Activated CD4-positive, CD25-positive, alpha-beta regulatory T cell treated with anti-CD3 and anti-CD28 coated beads, Interleukin-2, amount 50 U/mL, for 24 hours (primary cell): Measurements from ENCODE around the gene C2orf92.
"Not testable (repeated sequence)": the region's sequence is repeated elsewhere in the genome, so short reads cannot be mapped to it uniquely, and the experiment has no call there.

Experiments
- ATAC-seq, 2 donors: fragments of 150-1000 bp; cut with Tn5 transposase; one replicate each; pipeline ENCODE4 v1.10.0; 2021; ENCODE audit warnings: mild to moderate bottlenecking in 1 of 2, moderate library complexity in 1 of 2

Gene C2orf92

DNA sequence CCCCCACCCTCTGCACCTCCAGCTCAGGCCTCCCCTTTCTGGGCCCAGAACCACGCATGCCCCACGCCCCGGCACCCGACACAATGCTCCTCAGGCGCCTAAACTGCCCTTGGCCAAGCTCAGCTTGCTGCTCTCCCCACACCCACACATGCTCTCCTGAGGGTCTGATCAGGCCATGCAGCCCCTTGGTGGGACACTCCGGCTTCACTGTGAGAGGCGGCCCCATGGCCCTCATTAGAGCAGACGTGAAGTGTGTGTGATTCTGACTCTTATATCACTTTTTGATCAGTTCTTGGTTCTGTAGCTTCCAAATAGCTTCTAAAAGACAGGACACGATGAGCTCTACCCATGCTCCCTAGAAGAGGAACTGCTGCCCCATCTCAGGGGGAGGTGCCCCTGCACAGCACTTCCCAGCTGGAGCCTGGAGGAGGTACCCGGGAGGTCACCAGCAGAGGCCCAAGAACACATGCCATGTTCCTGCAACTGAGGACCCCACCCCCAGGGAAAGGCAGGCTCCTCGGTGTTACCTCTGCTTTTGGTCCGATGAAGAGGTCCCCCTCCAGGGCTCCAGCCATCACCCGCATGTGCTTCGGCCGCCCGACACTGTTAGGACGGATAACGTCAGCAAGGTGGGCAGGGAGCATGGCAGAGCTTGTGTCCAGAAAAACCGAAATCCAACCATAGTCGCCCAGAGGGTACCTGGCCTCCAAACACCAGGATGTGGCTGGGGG is 9.3 kb upstream of the C2orf92 start:
- ATAC-seq, result no peak

DNA sequence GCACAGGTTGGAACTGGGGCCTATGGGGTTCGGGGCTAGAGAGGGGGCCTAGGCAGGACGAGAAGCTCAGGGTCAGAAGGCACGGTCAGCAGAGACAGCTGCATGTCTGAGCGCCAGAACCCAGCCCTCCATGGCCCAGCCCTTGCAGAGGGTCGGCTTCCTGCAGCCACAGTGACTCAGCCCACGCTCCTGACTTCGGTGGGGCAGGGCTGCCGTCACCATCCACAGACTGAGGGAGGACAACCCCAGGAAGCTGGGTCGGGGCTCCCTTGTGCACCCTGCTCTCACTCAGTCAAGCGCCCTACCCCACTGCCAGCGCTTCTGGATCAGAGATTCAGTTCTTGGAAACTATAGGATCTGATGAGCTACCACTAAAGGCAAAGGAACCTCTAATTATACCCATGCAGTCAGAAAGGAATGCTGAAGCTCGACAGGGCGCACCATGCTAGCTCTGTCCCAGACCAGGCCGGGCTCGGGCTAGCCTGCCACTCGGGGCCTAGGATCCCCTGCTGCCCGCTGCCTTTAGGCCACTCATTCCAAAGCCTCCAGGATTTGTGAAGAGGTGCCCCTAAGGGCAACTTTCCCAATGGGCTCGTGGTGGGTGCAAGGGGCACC is 8.6 kb upstream of the C2orf92 start:
- no peak for ATAC-seq

DNA sequence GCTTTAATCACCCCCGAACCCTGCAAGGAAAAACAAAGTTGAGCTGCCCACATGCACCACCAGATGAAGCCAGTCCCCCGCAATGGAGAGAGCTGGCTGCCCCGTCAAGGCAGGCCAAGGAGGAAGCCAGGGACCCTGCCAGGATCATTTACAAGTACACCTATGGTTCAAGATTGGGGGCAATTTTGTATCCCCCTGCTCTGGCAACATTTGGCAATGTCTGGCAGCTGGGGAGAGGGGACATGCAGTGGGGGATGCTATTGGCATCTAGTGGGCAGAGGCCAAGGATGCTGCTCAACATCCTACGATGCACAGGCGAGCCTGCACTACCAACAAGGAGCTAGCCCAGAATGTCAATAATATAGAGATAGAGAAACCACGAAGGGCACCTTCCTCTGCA is 7.6 kb upstream of the C2orf92 start:
- no peak for ATAC-seq

DNA sequence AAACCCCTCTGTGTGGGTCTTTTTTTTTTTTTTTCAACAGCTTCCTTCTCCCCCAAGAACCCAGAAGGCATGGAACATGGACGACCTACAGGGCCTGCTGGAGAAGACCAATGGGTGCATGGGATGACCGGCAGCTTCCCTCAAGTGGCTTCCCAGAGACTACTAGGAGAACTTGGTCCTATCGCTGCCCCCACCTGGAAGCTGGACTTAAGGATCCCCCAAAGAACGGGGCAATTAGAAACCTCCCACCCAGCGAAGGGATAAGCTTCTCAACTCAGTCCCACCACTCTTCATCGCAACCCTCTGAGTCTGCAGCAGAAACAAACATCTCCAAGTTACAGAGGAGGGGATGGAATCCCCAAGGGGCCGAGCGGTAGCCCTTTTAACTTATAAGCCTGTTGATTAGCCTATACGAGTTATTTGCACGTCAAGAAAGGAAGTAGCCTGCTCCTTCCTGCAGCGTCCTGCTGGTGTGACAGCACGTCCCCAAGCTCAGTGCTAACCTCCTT is 7.1 kb upstream of the C2orf92 start:
- ATAC-seq, result no peak

DNA sequence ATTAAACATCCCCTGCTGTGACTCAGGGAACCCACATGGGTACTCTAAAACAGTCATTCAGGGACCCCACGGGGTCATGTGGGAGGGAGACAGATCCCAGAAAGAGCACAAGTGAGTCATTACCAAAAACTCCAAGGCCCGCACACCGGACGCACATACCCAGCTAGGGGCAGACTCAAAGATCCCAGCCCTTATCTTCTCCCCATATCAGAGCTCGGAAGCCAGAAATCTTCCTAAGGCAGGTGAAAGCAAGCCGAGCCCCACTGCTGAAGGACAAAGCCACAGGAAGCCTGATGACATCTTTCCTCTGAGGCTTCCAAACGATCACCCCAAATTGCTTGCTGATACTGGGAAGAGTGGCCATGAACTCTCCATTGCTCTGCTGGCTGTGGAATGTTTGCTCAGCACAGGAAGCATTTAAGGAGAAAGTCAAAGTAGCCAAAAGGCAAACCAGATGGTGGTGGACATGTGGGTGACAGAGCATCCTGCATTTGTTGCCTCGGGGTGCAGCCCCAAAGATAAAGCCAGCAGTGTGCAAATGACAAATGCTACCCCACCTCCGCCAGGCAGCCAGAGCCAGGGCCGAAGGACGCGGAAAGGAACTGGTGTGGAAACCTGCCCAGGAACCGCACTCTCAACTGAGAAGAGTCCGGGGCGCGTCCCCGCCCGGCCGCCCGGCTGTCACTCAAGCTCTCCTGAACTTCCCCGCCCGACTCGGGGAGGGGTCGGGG is 6.5 kb upstream of the C2orf92 start:
- peak; percentile 77 to 79 for ATAC-seq

DNA sequence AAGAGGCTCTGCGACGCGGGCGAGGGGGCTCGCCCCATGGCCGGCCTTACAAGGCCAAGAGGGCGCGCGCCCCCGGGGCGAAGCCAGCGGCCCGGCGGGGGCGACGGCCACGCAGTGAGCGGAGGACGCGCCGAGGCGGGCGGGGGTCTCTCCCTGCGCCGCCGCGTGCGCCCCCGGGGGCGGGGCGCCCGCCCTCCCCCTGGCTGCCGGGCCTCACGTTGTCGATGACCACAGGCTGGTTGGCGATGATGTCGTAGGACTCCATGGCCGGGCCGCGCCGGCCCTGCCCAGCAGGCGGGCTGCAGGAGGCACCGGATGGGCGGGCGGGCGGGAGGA is 5.9 kb upstream of the C2orf92 start:
- no peak for ATAC-seq

DNA sequence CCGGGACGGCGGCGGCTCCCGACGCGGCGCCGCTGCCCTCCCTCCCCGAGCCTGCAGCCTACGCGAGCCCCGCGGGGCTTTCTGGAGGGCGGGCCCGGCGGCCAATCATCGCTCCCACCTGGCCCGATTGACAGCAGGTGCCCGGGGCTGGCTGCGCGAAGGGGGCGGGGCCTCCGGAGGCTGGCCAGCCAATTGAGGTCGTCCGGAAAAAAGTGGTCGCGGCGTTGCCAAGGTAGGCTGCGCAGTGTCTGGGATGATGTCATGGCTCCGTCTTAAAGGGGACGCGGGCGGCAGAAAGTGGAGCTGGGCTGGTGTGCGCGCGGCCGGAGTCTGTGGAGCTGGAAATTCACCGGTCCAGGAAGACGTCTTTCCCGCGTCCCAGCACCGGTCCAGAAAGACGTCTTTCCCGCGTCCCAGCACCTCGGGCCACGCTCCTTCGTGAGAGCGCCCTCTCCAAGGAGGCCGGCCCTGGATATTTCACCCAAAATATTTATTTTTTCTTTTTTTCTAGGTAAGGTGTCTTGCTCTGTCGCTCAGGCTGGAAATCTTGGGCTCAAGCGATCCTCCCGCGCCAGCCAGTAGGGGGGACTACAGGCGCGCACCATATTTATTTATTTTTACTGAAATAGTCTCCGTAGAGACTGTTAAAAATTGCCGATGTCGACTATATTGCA is 5.4 kb upstream of the C2orf92 start, which contains the start of gene ACTR1B:
TSS of gene ACTR1B (minus strand) at position 83 of the 674 bp plus-strand sequence. CDS start 154 bp downstream, outside the sequence.
- peak; percentile 77 to 86 for ATAC-seq

DNA sequence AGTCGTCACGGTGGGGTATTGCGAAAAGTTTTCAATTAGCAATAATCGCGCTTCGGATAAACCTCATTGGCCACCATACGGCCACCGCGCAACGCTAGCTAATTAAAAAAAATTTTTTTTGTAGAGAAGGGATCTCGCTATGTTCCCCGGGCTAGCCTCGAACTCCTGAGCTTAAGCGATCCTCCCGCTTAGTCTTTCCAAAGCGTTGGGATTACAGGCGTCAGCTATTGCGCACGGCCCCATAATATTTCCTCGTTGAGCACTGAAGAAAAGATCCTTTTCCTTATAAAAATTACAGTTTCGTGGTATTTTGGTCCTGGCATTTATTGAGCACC is 4.9 kb upstream of the C2orf92 start:
- ATAC-seq, result no peak

DNA sequence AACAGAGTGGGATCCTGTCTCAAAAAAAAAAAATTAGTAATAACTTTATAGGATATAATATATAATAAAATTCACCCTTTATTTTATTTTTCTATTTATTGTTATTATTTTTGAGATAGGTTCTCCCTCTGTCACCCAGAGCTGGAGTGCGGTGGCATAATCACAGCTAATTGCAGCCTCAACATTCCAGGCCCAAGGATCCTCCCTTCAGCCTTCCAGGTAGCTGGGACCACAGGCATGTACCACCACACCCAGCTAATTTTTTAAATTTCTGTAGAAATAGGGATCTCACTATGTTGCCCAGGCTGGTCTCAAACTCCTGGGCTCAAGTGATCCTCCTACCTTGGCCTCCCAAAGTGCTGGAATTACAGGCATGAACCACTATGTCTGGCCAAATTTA is 958 bp downstream of the C2orf92 start:
- ATAC-seq, result no peak

DNA sequence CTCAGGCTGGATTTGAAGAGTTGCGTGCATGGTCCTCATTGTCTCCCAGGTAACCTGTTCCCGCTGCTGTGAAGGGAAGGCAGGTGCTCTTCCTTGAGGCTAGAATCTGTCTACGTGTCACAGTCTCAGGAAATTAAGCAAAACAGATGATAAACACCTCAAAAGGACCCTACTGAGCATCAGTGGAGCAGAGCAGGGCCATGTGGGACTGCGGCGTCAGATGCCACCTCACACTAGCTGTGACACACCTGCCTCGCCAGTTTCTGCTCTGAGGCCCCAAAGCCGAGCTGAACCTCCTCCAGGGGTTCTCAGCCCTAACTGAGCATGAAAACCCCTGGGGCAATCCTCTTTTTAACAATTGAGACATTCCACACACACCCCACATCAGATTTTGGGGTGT is 2.0 kb downstream of the C2orf92 start:
- no peak for ATAC-seq

DNA sequence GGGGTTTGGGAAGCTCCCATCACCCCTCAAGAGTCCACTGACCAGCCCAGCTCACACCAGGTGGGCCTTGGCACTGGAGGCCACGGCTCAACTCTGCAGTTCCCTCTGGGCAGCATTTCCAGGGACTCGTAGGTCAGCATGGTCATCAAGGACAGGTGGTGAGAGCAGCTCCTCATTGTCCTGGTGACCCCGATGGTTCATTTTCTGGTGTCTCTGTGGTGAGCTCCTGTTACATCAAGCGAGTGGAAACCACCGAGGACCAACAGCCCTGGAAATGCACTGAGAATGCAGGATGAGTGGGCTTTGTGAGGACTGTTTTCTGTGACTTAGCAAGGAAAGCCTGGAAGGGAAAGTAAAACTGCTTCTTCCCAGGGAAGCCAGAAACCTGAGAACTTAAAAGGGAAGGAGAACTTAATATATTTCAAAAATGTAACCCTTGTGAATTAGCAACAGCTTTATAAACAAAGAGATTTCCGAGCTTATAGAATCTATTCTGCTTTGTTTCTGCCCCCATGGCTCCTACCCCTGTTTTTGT is 3.2 kb downstream of the C2orf92 start:
- not testable (repeated sequence) for ATAC-seq

DNA sequence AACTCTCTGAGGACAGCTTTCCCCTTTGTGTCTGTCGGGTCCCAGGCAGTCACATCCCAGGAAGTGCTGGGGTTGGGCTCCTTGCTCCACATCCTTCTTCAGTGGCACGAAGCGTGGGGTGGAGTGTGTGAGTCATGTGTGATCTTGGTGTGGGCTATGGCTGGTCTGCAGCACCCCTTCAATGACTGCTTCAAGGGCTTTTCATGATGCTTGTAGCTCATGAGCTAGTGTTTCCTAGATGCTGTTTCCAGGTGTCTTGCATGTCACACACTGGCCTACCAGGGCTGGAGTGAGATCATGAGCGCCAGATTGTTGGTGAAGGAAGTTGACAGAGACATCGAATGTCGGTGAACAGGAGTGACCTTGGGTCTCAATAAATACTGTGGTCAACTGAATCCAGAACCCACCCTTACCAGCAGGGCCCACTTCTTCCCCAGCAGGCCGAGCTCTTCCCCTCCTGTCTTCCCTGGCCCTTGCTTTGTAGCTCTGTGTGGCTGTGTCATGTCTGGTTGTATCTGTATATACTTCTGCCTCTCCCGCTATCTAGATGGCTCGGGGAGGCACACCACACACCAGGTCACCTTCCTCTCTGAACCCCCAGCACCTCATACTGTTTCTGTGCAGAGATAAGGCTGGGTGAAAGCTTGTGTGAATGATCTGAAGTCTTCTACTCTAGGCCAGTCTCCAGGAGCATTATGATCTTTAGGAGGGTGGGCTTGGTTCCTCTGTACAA is 3.8 kb downstream of the C2orf92 start:
- peak in 1 of 2 donors; percentile 58 for ATAC-seq

DNA sequence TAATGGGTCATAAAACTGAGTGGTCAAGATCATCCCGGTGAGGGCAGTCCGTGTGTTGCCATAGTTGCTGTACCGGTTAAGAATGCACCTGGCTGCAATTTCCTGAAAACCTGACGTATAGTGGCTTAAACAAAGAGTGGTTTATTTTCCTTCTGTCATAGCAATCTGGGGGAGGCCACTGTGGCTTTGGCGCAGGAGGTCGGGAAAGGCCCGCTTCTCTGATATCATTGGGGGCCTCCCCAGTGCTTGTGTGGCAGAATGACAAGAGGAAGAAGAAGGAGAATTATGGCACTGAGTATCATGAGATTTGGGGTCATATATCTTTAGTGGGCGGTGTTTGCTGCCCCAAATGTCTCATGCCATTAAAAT is 4.4 kb downstream of the C2orf92 start:
- ATAC-seq, result peak; percentile 23 to 52

DNA sequence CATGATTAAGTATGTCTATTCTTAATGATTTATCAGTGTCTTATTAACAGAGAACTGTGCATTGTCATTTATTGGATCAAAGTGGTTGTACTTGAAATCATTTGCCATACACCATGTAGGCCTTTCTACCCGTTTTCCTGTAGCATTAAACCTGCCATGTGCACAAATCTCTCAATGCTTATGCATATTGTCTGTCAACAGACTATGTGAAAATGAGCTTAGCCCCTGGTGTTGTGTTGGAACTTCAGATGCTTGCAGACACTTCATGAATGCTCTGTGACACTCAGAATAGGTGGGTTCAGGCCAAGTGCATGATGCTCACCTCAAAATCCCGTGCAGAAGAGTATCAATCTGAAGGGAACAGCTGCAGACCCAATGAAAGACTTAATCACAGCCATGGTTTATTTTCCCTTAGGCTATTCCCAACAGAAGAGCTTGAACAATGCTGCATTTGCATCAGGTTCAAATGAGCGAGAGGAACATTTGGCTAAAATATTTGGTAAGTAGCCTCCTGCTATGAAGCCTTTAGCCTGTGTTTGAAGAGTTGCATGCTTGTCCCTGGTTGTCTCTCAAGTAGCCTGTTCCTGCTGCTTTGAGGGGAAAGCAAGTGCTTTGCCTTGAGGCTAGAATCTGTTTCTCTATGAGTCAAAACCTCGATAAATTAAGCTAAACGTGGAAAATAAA is 6.1 kb downstream of the C2orf92 start:
- no peak for ATAC-seq

DNA sequence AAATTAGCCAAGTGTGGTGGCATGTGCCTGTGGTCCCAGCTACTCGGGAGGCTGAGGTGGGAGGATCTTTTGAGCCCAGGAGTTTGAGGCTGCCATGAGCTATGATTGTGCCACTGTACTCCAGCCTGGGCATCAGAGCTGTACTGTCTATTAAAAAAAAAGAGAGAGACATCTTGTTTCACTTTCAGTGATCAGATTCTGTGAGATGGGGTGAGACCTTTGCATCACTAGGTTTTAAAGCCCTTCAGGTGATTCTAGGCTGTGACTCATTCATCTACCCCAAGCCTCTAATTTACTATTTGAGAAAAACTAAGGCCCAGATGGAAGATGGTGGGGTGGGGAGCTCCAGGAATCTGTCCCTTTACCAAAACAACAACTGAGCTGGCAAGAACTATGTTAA is 7.1 kb downstream of the C2orf92 start:
- ATAC-seq, result peak; percentile 76 to 83

DNA sequence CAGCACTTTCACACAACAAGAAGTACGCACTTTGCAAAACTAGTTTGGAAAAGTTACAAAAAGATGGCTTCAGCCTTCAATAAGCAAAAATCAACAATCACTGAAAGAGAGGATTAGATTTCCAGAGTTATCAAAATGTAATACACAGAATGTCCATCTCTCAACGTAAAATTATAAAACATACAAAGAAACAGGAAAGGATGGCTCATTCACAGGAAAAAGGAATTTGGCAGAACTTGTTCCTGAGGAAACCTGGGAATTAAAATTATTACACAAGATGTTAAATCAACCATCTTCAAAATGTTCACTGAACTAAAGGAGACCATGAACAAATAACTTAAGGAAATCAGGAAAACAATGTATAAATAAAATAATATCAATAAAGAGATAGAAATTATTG is 8.0 kb downstream of the C2orf92 start:
- ATAC-seq, result no peak

DNA sequence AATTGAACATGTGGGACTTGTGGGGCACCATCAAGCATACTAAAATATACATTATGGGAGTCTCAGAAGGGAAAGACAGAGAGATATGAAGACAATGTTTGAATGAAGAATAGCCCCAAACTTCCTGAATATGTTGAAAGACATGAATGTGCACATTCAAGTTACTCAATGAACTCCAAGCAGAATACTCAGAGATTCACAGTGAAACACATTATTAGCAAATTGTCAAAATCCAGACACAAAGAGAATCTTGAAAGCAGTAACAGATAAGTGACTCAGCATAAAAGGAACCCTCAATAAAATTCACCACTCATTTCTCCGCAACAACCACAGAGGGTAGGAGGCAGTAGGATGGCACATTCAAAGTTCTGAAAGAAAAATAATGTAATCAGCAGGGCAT is 8.8 kb downstream of the C2orf92 start:
- ATAC-seq, result no peak

DNA sequence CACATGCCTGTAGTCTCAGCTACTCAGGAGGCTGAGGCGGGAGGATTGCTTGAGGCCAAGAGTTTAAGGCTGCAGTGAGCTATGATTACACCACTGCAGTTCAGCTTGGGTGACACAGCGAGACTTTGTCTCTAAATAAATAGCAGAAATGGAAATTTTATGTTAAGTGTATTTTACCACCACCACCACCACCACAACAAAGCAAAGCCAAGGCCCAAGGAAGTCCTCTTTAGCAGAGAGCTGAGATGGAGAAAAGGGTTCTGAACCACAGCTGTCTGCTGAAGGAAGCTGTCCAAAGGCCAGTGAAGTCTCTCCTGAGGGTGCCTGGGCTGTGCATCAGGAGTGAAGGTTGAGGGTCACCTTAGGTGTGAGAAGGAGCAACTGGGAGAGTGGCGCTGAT is 17.7 kb downstream of the C2orf92 start:
- ATAC-seq, result peak in 1 of 2 donors; percentile 4

DNA sequence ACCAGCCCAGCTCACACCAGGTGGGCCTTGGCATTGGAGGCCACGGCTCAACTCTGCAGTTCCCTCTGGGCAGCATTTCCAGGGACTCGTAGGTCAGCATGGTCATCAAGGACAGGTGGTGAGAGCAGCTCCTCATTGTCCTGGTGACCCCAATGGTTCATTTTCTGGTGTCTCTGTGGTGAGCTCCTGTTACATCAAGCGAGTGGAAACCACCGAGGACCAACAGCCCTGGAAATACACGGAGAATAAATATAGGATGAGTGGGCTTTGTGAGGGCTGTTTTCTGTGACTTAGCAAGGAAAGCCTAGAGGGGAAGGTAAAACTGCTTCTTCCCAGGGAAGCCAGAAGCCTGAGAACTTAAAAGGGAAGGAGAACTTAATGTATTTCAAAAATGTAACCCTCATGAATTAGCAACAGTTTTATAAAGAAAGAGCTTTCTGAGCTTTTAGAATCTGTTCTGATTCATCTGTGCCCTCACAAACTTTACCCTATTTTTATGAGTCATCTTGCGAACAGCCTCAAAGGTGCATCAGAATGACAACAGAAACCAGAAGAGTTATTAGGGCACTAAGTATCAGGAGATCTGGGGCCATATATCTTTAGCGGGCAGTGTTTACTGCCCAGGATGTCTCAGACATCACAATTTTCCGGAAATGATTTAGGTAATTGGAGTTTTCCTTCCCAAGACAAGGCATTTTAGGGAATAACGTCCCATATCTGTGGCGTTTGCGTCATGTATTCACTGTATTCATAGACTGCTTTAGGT is 18.7 kb downstream of the C2orf92 start:
- peak; percentile 94 to 97 for ATAC-seq

DNA sequence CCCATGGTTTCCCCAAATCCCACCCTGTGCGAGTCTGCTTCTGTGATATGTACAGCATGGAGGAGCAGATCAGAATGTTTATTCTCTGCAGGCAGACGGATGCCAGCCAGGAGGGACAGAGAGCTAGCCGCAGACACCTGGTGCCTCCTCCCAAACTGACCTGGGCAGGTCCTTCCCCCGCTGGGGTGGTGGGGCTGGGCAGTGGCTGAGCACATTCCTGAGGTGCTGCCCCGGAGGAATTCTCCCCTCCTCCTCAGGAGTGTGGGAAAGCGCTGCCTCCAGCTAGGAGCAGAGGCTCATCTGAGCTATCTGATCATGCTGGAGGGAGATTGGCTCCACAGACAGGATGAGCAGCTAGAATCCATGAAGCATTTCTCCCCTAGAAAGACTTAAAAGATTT is 21.7 kb downstream of the C2orf92 start:
- ATAC-seq, result no peak

DNA sequence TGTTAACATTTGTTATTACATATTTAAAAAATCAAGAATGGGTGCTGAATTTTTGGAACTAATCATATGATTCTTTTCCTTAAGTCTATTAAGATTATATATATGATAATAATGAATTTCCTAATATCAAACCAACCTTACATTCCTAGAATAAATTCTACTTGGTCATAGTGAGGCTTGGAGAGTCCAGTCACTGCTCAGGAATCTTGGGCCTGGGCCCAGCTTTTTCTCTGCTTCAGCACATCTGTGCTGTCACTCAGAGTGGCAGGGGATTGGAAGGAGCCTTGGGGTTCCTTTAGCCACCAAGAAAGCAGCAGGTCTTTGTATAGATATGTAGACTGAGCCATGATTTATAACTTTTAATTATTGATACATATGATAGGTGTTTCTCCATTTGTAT is 24.0 kb downstream of the C2orf92 start:
- no peak for ATAC-seq
